ENCODE results near the gene APOBEC4. TPM values are rescaled to one million over a fixed set of nuclear protein-coding genes. Genes with fewer than 3 reads are reported as not detected.

Gene APOBEC4
- total and polyA plus RNA-seq, 2 of the 4 experiments (the other 2 are of a cell fraction) = not detected

DNA sequence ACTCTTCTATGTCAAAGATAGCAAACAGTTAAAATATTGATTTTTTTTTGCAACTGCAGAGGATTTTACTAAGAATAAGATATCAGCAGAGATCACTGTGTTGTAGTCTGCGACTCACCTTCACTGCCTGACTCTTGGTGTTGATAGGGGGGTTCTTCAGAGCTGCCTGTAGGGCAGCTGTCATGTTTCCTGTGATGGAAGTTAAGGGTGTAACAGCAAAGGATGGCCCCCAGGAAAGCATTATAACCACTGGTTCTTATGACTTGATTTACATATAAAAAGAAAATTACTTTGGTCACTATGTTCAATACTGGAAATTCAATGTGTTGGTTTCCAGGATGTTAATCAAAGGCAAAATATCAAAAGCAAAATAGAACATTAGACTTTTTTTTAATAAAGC lies 20.2 kb downstream of the APOBEC4 start:
- H4K5ac ChIP-seq (ENCODE audit: low read depth, low read length) = peak overlapping the region; percentile 59; the same call in 1 of the 2 replicates
- H3K18ac ChIP-seq (ENCODE audit: low read depth, low read length) = peak overlapping the region; percentile 85
- H4K20me1 ChIP-seq (ENCODE audit: insufficient read depth, low read length) = peaks cover 20% of the 10 kb centered on the region; the same call in 1 of the 2 replicates
- H3K36me3 ChIP-seq (ENCODE audit: control insufficient read depth, insufficient read depth, low read length) = peaks cover 18% of the 10 kb centered on the region
- H3K4ac ChIP-seq (ENCODE audit: low read depth, low read length) = peak overlapping the region; percentile 57; the same call in 1 of the 2 replicates
- peak overlapping the region; percentile 37 to 76 for H4K8ac ChIP-seq (ENCODE audit: low read depth in 2 of 2, low read length in 2 of 2)
- no peaks in the 10 kb centered on the region for H3K27me3 ChIP-seq (ENCODE audit: control insufficient read depth, insufficient read depth, low read length)
- intact Hi-C loops (cut with micrococcal nuclease) (loop anchor here (5.0 to 10.0 kb wide), 3 partner anchors 422 to 752 kb away; partner anchors contain the start of genes C1orf21 and TSEN15), in situ Hi-C loops (cut with MboI; ENCODE audit: low sequenced_read_pairs) (no loop called here), dilution Hi-C loops (cut with HindIII; ENCODE audit: low sequenced_read_pairs, unreplicated experiment) (no loop called here)
- H3K14ac ChIP-seq (replicated peaks; ENCODE audit: low read depth, low read length) = peak overlapping the region; percentile 56
- peak overlapping the region; percentile 17; the same call in 1 of the 2 replicates for H2BK20ac ChIP-seq (ENCODE audit: low read depth, low read length)
- no peak for TF ChIP-seq NFE2L2 (IDR thresholded peaks at IDR 0.05; ENCODE audit: low read depth, low read length)
- TF ChIP-seq CTCF (conservative IDR thresholded peaks at IDR 0.05; ENCODE audit: low read depth, low read length) = no peak
- TF ChIP-seq CEBPB (IDR thresholded peaks at IDR 0.05; ENCODE audit: low read depth, low read length) = no peak
- no peak for TF ChIP-seq RCOR1 (IDR thresholded peaks at IDR 0.05; ENCODE audit: insufficient replicate concordance, low read length)
- no peak for TF ChIP-seq BHLHE40 (IDR thresholded peaks at IDR 0.05; ENCODE audit: low read depth, low read length)
- TF ChIP-seq FOS (IDR thresholded peaks at IDR 0.05; ENCODE audit: low read depth, low read length) = no peak
- TF ChIP-seq ELK1 (IDR thresholded peaks at IDR 0.05; ENCODE audit: borderline replicate concordance, low read depth, low read length) = no peak
- TF ChIP-seq POLR2A (IDR thresholded peaks at IDR 0.05; ENCODE audit: low read depth, low read length) = no peak
- no peak for TF ChIP-seq CHD1 (IDR thresholded peaks at IDR 0.05; ENCODE audit: low read depth, low read length)
- no peak for TF ChIP-seq MAZ (IDR thresholded peaks at IDR 0.05; ENCODE audit: borderline replicate concordance, low read depth, low read length)
- TF ChIP-seq RAD21 (IDR thresholded peaks at IDR 0.05; ENCODE audit: low read length) = no peak
- no peak for TF ChIP-seq RFX5 (IDR thresholded peaks at IDR 0.05; ENCODE audit: low read depth, low read length)
- no peak for TF ChIP-seq MAFK (IDR thresholded peaks at IDR 0.05; ENCODE audit: low read depth, low read length)
- TF ChIP-seq USF2 (IDR thresholded peaks at IDR 0.05; ENCODE audit: low read depth, low read length) = no peak
- TF ChIP-seq SMC3 (IDR thresholded peaks at IDR 0.05; ENCODE audit: low read depth, low read length) = no peak
- TF ChIP-seq MXI1 (IDR thresholded peaks at IDR 0.05; ENCODE audit: borderline replicate concordance, low read depth, low read length) = no peak
- ChIA-PET POLR2A (ENCODE audit: unreplicated experiment) (interaction anchor here (0.7 kb wide), 1 partner anchor 281 kb away, joined by 3 read pairs; no protein-coding TSS in a partner anchor), CTCF (interaction anchor here (0.6 to 1.5 kb wide), 4 partner anchors 12 to 283 kb away, joined by 3 to 5 read pairs (median 3); no protein-coding TSS in a partner anchor)
- H4K91ac ChIP-seq (ENCODE audit: insufficient read depth, low read depth, low read length) = peak overlapping the region; percentile 31; the same call in 1 of the 2 replicates
- H2BK120ac ChIP-seq (ENCODE audit: low read depth, low read length) = peak overlapping the region; percentile 48; the same call in 1 of the 2 replicates
- no peaks in the 10 kb centered on the region for H3K9me3 ChIP-seq (ENCODE audit: control insufficient read depth, insufficient read depth, low read length)
- BruUV-seq (replicated peaks) = no TSS peak
- peak overlapping the region; percentile 68 for H2AK5ac ChIP-seq (ENCODE audit: low read depth, low read length)
- H3K4me2 ChIP-seq (ENCODE audit: low read depth, low read length) = peak overlapping the region; percentile 99
- H2AFZ ChIP-seq (replicated peaks; ENCODE audit: low read length, poor library complexity) = no peak overlapping the region
- peak overlapping the region; percentile 93 for H2BK5ac ChIP-seq (ENCODE audit: low read depth, low read length, poor library complexity, severe bottlenecking)
- H3K4me1 ChIP-seq (ENCODE audit: control insufficient read depth, insufficient read depth, low read length) = peaks cover 5% of the 10 kb centered on the region
- WGBS, 2 experiments (ENCODE audit: extremely low coverage in 2 of 2, insufficient read length in 1 of 2) = no CpG with 5 or more reads among the region's 1 CpG
- peak overlapping the region; percentile 96 for H3K9ac ChIP-seq (ENCODE audit: low read depth, low read length)
- peaks cover 7% of the 10 kb centered on the region; the same call in 1 of the 2 replicates for H3K9me1 ChIP-seq (ENCODE audit: insufficient read depth, low read length)
- H2BK15ac ChIP-seq (ENCODE audit: low read depth, low read length) = peak overlapping the region; percentile 79; the same call in 1 of the 3 replicates
- H3K27ac ChIP-seq (ENCODE audit: insufficient read depth, low read length) = peak overlapping the region; percentile 98
- peak overlapping the region; percentile 89 for H3K56ac ChIP-seq (ENCODE audit: extremely low read depth, insufficient read depth, low read length)
- H3K79me1 ChIP-seq (ENCODE audit: low read depth in 1 of 2, low read length in 2 of 2) = peaks cover 14 to 34% of the 10 kb centered on the region in 2 experiments
- DNase-seq = no peak
- H2AK9ac ChIP-seq (replicated peaks; ENCODE audit: low read depth, low read length, poor library complexity) = no peak overlapping the region
- ATAC-seq (ENCODE audit: low read depth) = no peak
- H3K23ac ChIP-seq (ENCODE audit: low read depth, low read length) = peak overlapping the region; percentile 26; the same call in 1 of the 2 replicates
- peak overlapping the region; percentile 85 for H3K4me3 ChIP-seq (ENCODE audit: insufficient read depth, low read depth, low read length)
